HepG2 (cell line): ENCODE data around the gene ACSL1. TPM values are rescaled to one million over a fixed set of nuclear protein-coding genes. Genes with fewer than 3 reads are reported as not detected.

Experiments
- ATAC-seq: fragments of 200-7000 bp; cut with Tn5 transposase; 3 replicates; pipeline ENCODE4 v1.9.1; 2020; ENCODE audit warnings: mild to moderate bottlenecking, moderate library complexity
- BruUV-seq: library from RNA; stranded (reverse); fragments of 400-500 nt; replicated peaks from 2 replicates; lab custom pipeline; 2021; lab: Mats Ljungman, UMichigan
- CTCF ChIA-PET: fragments of 300-600 bp; formaldehyde crosslinking; extraction: SDS; loops from one replicate; lab custom pipeline; 2021; ENCODE audit warnings: low total read pairs, inconsistent platforms, low intra/inter-chr PET ratio; lab: Yijun Ruan, JAX
- POLR2A ChIA-PET: fragments of 350-600 bp; sonication (Branson Sonifier 250); formaldehyde crosslinking; loops from one replicate; lab custom pipeline; 2020; ENCODE audit warnings: antibody characterized with exemption, inconsistent platforms; lab: Yijun Ruan, JAX
- DNase-seq: peaks from one replicate; pipeline ENCODE4 v3.0.0-alpha.2; 2015; ENCODE audit warnings: low spot score
- FAIRE-seq: peaks from 3 replicates; lab custom pipeline; 2011; peaks lifted over from hg19 to GRCh38; lab: Jason Lieb, UNC
- H2AFZ ChIP-seq: one replicate; pipeline ENCODE4 v1.6.1; 2011; ENCODE audit warnings: low read length, inconsistent platforms
- H3K27ac ChIP-seq: fragments of 300-600 bp; 3 replicates; pipeline ENCODE4 v1.8.0; 2011; ENCODE audit warnings: mixed run types, mild to moderate bottlenecking, mixed read lengths, low read length, inconsistent platforms; ENCODE audit not compliant: insufficient read depth; ENCODE audit errors: extremely low read length
- H3K27me3 ChIP-seq, 2 experiments: fragments of 200-600 bp in 1 of 2; 2 replicates in 1 of 2; 3 replicates in 1 of 2; pipeline versions ENCODE4 v1.6.0 to v1.8.0; 2011; ENCODE audit warnings: low read length in 2 of 2, mild to moderate bottlenecking in 2 of 2, moderate library complexity in 2 of 2, inconsistent platforms in 1 of 2; ENCODE audit not compliant: insufficient read depth in 2 of 2, control insufficient read depth in 1 of 2
- H3K36me3 ChIP-seq, 2 experiments: fragments of 200-600 bp in 1 of 2; replicated peaks in 1 of 2; 2 replicates in 1 of 2; 3 replicates in 1 of 2; pipeline versions ENCODE4 v1.5.1 to v1.8.0; 2011; ENCODE audit warnings: low read length in 2 of 2, inconsistent platforms in 1 of 2; ENCODE audit not compliant: insufficient read depth in 2 of 2, control insufficient read depth in 1 of 2
- H3K4me1 ChIP-seq: 2 replicates; pipeline ENCODE4 v1.5.1; 2012; ENCODE audit warnings: low read length, inconsistent platforms; ENCODE audit not compliant: insufficient read depth
- H3K4me2 ChIP-seq: 2 replicates; pipeline ENCODE4 v1.6.0; 2011; ENCODE audit warnings: low read depth, low read length, inconsistent platforms
- H3K4me3 ChIP-seq, 3 experiments: fragments of 200-600 bp in 1 of 3; sonication (generic), shearing (Covaris generic) in 1 of 3; replicated peaks in 1 of 3; 2 replicates each; pipeline ENCODE4 v1.5.1; 2011 to 2016; ENCODE audit warnings: low read length in 3 of 3, inconsistent platforms in 2 of 3, low read depth in 2 of 3, mild to moderate bottlenecking in 2 of 3, control low read depth in 1 of 3, mixed read lengths in 1 of 3; ENCODE audit not compliant: insufficient read depth in 1 of 3
- H3K79me2 ChIP-seq: one replicate; pipeline ENCODE4 v1.6.1; 2011; ENCODE audit warnings: low read length, inconsistent platforms; ENCODE audit not compliant: insufficient read depth
- H3K9ac ChIP-seq: 2 replicates; pipeline ENCODE4 v1.6.0; 2011; ENCODE audit warnings: mild to moderate bottlenecking, low read depth, low read length, inconsistent platforms; ENCODE audit not compliant: insufficient read depth
- H3K9me3 ChIP-seq: 2 replicates; pipeline ENCODE4 v1.5.1; 2012; ENCODE audit warnings: mild to moderate bottlenecking, low read length
- H4K20me1 ChIP-seq: 2 replicates; pipeline ENCODE4 v1.6.0; 2011; ENCODE audit warnings: inconsistent platforms, mild to moderate bottlenecking, low read length, moderate library complexity; ENCODE audit not compliant: insufficient read depth
- FOXM1 ChIP-seq: sonication (generic); formaldehyde crosslinking; IDR thresholded peaks from 2 replicates; pipeline ENCODE4 v1.5.0; 2020; ENCODE audit warnings: missing genetic modification reagents
- GABPB1 ChIP-seq: IDR thresholded peaks from 2 replicates; pipeline ENCODE4 v1.6.1; 2016; ENCODE audit warnings: mild to moderate bottlenecking, missing genetic modification reagents, moderate library complexity, missing compliant biosample characterization
- KDM6A ChIP-seq: IDR thresholded peaks from 2 replicates; pipeline ENCODE4 v1.6.1; 2016; ENCODE audit warnings: low read depth
- MXD4 ChIP-seq: IDR thresholded peaks from 2 replicates; pipeline ENCODE4 v1.6.1; 2016; ENCODE audit warnings: mild to moderate bottlenecking, missing biosample characterization, missing genetic modification reagents
- PATZ1 ChIP-seq: sonication (generic); formaldehyde crosslinking; IDR thresholded peaks from 2 replicates; pipeline ENCODE4 v1.4.0; 2020; ENCODE audit warnings: missing genetic modification reagents
- POLR2G ChIP-seq: fragments of 200-400 bp; formaldehyde crosslinking; IDR thresholded peaks from 2 replicates; pipeline ENCODE4 v1.6.1; 2018; ENCODE audit warnings: mild to moderate bottlenecking, low read depth, low read length, moderate library complexity
- SP2 ChIP-seq: sonication (generic); formaldehyde crosslinking; IDR thresholded peaks from 2 replicates; pipeline ENCODE4 v1.5.1; 2020; ENCODE audit warnings: mild to moderate bottlenecking, missing genetic modification reagents
- STAT6 ChIP-seq: sonication (generic); formaldehyde crosslinking; IDR thresholded peaks from 2 replicates; pipeline ENCODE4 v1.4.0; 2020; ENCODE audit warnings: missing genetic modification reagents, mild to moderate bottlenecking, borderline replicate concordance
- USF2 ChIP-seq, 2 experiments: sonication (generic) in 1 of 2; formaldehyde crosslinking in 1 of 2; IDR thresholded peaks; 2 replicates each; pipeline versions ENCODE4 v1.5.1 to v1.6.1; 2011 to 2020; ENCODE audit warnings: borderline replicate concordance in 1 of 2, low read depth in 1 of 2, low read length in 1 of 2, mild to moderate bottlenecking in 1 of 2, missing genetic modification reagents in 1 of 2, moderate library complexity in 1 of 2
- ZBTB3 ChIP-seq: sonication (generic); formaldehyde crosslinking; IDR thresholded peaks from 2 replicates; pipeline ENCODE4 v1.4.0; 2020; ENCODE audit warnings: low read depth, mild to moderate bottlenecking, moderate library complexity, missing genetic modification reagents, borderline replicate concordance
- ZFX ChIP-seq: sonication (generic); formaldehyde crosslinking; IDR thresholded peaks from 2 replicates; pipeline ENCODE4 v1.4.0; 2020; ENCODE audit warnings: mild to moderate bottlenecking, low read depth, missing genetic modification reagents, moderate library complexity
- ZNF224 ChIP-seq: sonication (generic); formaldehyde crosslinking; IDR thresholded peaks from 2 replicates; pipeline ENCODE4 v1.5.0; 2020; ENCODE audit warnings: mild to moderate bottlenecking, missing genetic modification reagents
- ZNF235 ChIP-seq: sonication (generic); formaldehyde crosslinking; IDR thresholded peaks from 2 replicates; pipeline ENCODE4 v1.8.1; 2023; ENCODE audit warnings: mild to moderate bottlenecking, missing genetic modification reagents, borderline replicate concordance
- ZNF296 ChIP-seq: sonication (generic); formaldehyde crosslinking; conservative IDR thresholded peaks from 2 replicates; pipeline ENCODE4 v1.5.0; 2020; ENCODE audit warnings: mild to moderate bottlenecking, missing genetic modification reagents
- WGBS: methylation state at CpG from one replicate; pipeline ENCODE4 v1.1.6; 2017; ENCODE audit warnings: low lambda C conversion rate; 5-methylcytosine and 5-hydroxymethylcytosine counted together
- in situ Hi-C: cut with HindIII; loops from 2 replicates; pipeline ENCODE4 v1.10.0; 2017; ENCODE audit warnings: low pct_unique_long_range_greater_than_20kb; ENCODE audit not compliant: extremely low pct_ligation_motif_present
- intact Hi-C: fragments of 100-400 bp; cut with micrococcal nuclease; formaldehyde crosslinking; loops from one replicate; pipeline ENCODE4 v1.10.0; 2022; ENCODE audit not compliant: unreplicated experiment
- polyA plus RNA-seq, 8 experiments: library from polyadenylated mRNA; depleted of rRNA in 3 of 8; stranded (reverse) in 7 of 8; unstranded in 1 of 8; fragments of >200 nt; fragmentation: Illumina TruSeq in 4 of 8; extraction: Trizol in 4 of 8; gene quantifications; 2 replicates each; pipeline versions ENCODE4 v1.2.1 to v1.2.3, GENCODE V29; 2011 to 2016; ENCODE audit warnings: low read depth in 4 of 8, missing spikeins in 1 of 8, mixed read lengths in 1 of 8; ENCODE audit not compliant: insufficient read depth in 1 of 8
- total RNA-seq, 5 experiments: library from RNA; depleted of rRNA; stranded (reverse); fragments of >200 nt; fragmentation: Illumina TruSeq; extraction: Trizol; gene quantifications; 2 replicates each; pipeline ENCODE4 v1.2.3, GENCODE V29; 2016; ENCODE audit warnings: low read depth in 1 of 5

The ACSL1 gene
- total and polyA plus RNA-seq, 2 of the 13 experiments (the other 11 are each of a cell fraction or from before 2014, with no cell fraction given), result 10.0 to 29.8 TPM

- TF ChIP-seq PATZ1 (CRISPR knock-in tag) (no peak), STAT6 (CRISPR knock-in tag) (no peak)
- TF ChIP-seq, all 625 proteins: peak for 0
Measured at GRCh38 chr4:184762100-184762499, 63.7 kb downstream of the ACSL1 start (continued).

GRCh38 chr4:184760681-184761080, 65.1 kb downstream of the ACSL1 start:
- intact Hi-C loops (no loop called here), in situ Hi-C loops (no loop called here)
- DNase-seq (no peak), ATAC-seq (no peak), FAIRE-seq (no peak)
- H3K9me3 ChIP-seq, result no peaks in the 10 kb centered on the region
- H3K4me2 ChIP-seq, result no peak overlapping the region
- no peak overlapping the region for H3K9ac ChIP-seq
- no peaks in the 10 kb centered on the region for H3K27me3 ChIP-seq
- 96% methylated on average over 5 of the region's 5 CpGs for WGBS
- H3K4me3 ChIP-seq, result no peak overlapping the region
- ChIA-PET POLR2A (no interaction called here), CTCF (no interaction called here)
- peaks cover 2 to 18% of the 10 kb centered on the region in 2 experiments; a peak in 4 of 5 replicates for H3K36me3 ChIP-seq
- no peaks in the 10 kb centered on the region for H3K4me1 ChIP-seq
- no TSS peak for BruUV-seq
- no peak overlapping the region for H3K27ac ChIP-seq
- H2AFZ ChIP-seq, result no peak overlapping the region
- no peaks in the 10 kb centered on the region for H4K20me1 ChIP-seq
- H3K79me2 ChIP-seq, result no peaks in the 10 kb centered on the region
- TF ChIP-seq ZNF296 (no peak), POLR2G (no peak), ZBTB3 (no peak), ZNF224 (no peak), GABPB1 (CRISPR knock-in tag) (no peak), SP2 (no peak), KDM6A (CRISPR knock-in tag) (no peak), MXD4 (CRISPR knock-in tag) (no peak), FOXM1 (no peak), USF2 (IDR thresholded peaks at IDR 0.05; ENCODE audit: low read depth, low read length) (no peak), USF2 (CRISPR knock-in tag; IDR thresholded peaks at IDR 0.05; ENCODE audit: borderline replicate concordance) (no peak), ZNF235 (CRISPR knock-in tag) (no peak), ZFX (CRISPR knock-in tag) (no peak)
